Caco-2 (cell line): ENCODE results near the gene LRRC23. TPM values are rescaled to one million over a fixed set of nuclear protein-coding genes. Genes with fewer than 3 reads are reported as not detected.
A peak's percentile ranks its signal among the peaks of the same experiment; 100 is the strongest.
"Not testable (repeated sequence)": the region's sequence is repeated elsewhere in the genome, so short reads cannot be mapped to it uniquely, and the experiment has no call there.

Experiments
- BruUV-seq: library from RNA; stranded (reverse); fragments of 400-500 nt; replicated peaks from 2 replicates; lab custom pipeline; 2021; lab: Mats Ljungman, UMichigan
- CTCF ChIA-PET: fragments of 300-600 bp; sonication (Branson Sonifier 250); formaldehyde crosslinking; loops from one replicate; lab custom pipeline; 2022; ENCODE audit warnings: antibody characterized with exemption; lab: Charles Lee
- POLR2A ChIA-PET: fragments of 300-600 bp; sonication (Branson Sonifier 250); formaldehyde crosslinking; loops from one replicate; lab custom pipeline; 2022; ENCODE audit warnings: antibody characterized with exemption; lab: Charles Lee
- DNase-seq, 2 experiments: peaks; one replicate each; pipeline versions ENCODE4 v3.0.0 to v3.0.0-alpha.2; 2020 to 2022
- H3K27me3 ChIP-seq: replicated peaks from 2 replicates; pipeline ENCODE4 v1.6.0; 2011; ENCODE audit warnings: low read length; ENCODE audit not compliant: control insufficient read depth, insufficient read depth
- H3K36me3 ChIP-seq: 2 replicates; pipeline ENCODE4 v1.5.1; 2011; ENCODE audit warnings: low read length; ENCODE audit not compliant: control insufficient read depth, insufficient read depth
- H3K4me1 ChIP-seq: fragments of 250-450 bp; sonication (Bioruptor Pico); 2 replicates; pipeline ENCODE4 v1.5.1; 2020; ENCODE audit warnings: mild to moderate bottlenecking
- H3K4me3 ChIP-seq: 2 replicates; pipeline ENCODE4 v1.5.1; 2011; ENCODE audit warnings: low read depth, mild to moderate bottlenecking, control low read depth, low read length
- H3K9me3 ChIP-seq: fragments of 250-450 bp; sonication (Bioruptor Pico); 2 replicates; pipeline ENCODE4 v1.5.1; 2020; ENCODE audit warnings: mild to moderate bottlenecking, moderate library complexity
- H3K27ac Mint-ChIP-seq: one replicate; pipeline ENCODE4 v1.8.0; 2022; ENCODE audit warnings: mixed read lengths; ENCODE audit not compliant: unreplicated experiment
- H3K27me3 Mint-ChIP-seq: one replicate; pipeline ENCODE4 v1.8.0; 2022; ENCODE audit warnings: mixed read lengths; ENCODE audit not compliant: insufficient read depth, unreplicated experiment
- H3K36me3 Mint-ChIP-seq: one replicate; pipeline ENCODE4 v1.8.0; 2022; ENCODE audit warnings: mild to moderate bottlenecking, mixed read lengths; ENCODE audit not compliant: insufficient read depth, unreplicated experiment
- H3K4me1 Mint-ChIP-seq: one replicate; pipeline ENCODE4 v1.8.0; 2022; ENCODE audit warnings: low read depth, mixed read lengths; ENCODE audit not compliant: unreplicated experiment
- H3K4me3 Mint-ChIP-seq: one replicate; pipeline ENCODE4 v1.8.0; 2022; ENCODE audit warnings: mild to moderate bottlenecking, moderate library complexity, mixed read lengths; ENCODE audit not compliant: unreplicated experiment
- H3K9me3 Mint-ChIP-seq: one replicate; pipeline ENCODE4 v1.8.0; 2022; ENCODE audit warnings: mixed read lengths; ENCODE audit not compliant: unreplicated experiment
- intact Hi-C: fragments of 100-400 bp; cut with micrococcal nuclease; formaldehyde crosslinking; loops from one replicate; pipeline ENCODE4 v1.10.0; 2022; ENCODE audit not compliant: unreplicated experiment
- total RNA-seq: library from RNA; stranded (reverse); gene quantifications from 2 replicates; pipeline ENCODE4 v1.2.3, GENCODE V29; 2022
- TF ChIP-seq, protein P1 (sequence below), 2 experiments: fragments of 200-600 bp in 1 of 2; IDR thresholded peaks; 1 replicate in 1 of 2; 2 replicates in 1 of 2; pipeline versions ENCODE4 v1.5.1 to v1.8.0; 2011 to 2022; ENCODE audit warnings: antibody characterized with exemption in 1 of 2, control low read depth in 1 of 2, inconsistent platforms in 1 of 2, low read depth in 1 of 2, low read length in 1 of 2, mild to moderate bottlenecking in 1 of 2, moderate library complexity in 1 of 2; ENCODE audit not compliant: insufficient read depth in 1 of 2, severe bottlenecking in 1 of 2, unreplicated experiment in 1 of 2

LRRC23 gene
- total RNA-seq, 1 experiment from 2014 or later: 8.6 TPM

GRCh38 chr12:6872073-6873048, 32.3 kb upstream of the LRRC23 start:
- POLR2A ChIA-PET: interaction anchor here (0.5 to 3.7 kb wide), 18 partner anchors 10 to 338 kb away, joined by 3 to 56 read pairs (median 5); partner anchors contain the start of genes C12orf57, CDCA3, COPS7A and MLF2
- peak overlapping the region; percentile 95 for H3K27ac Mint-ChIP-seq
- Histone ChIP-seq H3K9me3 (no peaks in the 10 kb centered on the region), H3K4me3 (peak overlapping the region; percentile 89), H3K27me3 (no peaks in the 10 kb centered on the region), H3K4me1 (peaks cover 26% of the 10 kb centered on the region), H3K36me3 (peaks cover 11% of the 10 kb centered on the region)
- H3K4me1 Mint-ChIP-seq: peaks cover 47% of the 10 kb centered on the region
- H3K27me3 Mint-ChIP-seq: no peaks in the 10 kb centered on the region
- H3K9me3 Mint-ChIP-seq: no peaks in the 10 kb centered on the region
- CTCF ChIA-PET: interaction anchor here (0.5 to 3.5 kb wide), 32 partner anchors 9 to 1168 kb away, joined by 3 to 87 read pairs (median 6); partner anchors contain the start of genes C12orf57, CDCA3, COPS7A and ENO2
- peaks cover 91% of the 10 kb centered on the region for H3K36me3 Mint-ChIP-seq
- intact Hi-C loops: loop anchor here (1.0 kb wide), 4 partner anchors 14 to 65 kb away; partner anchors contain the start of gene LRRC23
- DNase-seq: peak; percentile 89 to 96
- H3K4me3 Mint-ChIP-seq: peak overlapping the region; percentile 98
- BruUV-seq: TSS peak; percentile 76
- TF ChIP-seq, protein P1, sequence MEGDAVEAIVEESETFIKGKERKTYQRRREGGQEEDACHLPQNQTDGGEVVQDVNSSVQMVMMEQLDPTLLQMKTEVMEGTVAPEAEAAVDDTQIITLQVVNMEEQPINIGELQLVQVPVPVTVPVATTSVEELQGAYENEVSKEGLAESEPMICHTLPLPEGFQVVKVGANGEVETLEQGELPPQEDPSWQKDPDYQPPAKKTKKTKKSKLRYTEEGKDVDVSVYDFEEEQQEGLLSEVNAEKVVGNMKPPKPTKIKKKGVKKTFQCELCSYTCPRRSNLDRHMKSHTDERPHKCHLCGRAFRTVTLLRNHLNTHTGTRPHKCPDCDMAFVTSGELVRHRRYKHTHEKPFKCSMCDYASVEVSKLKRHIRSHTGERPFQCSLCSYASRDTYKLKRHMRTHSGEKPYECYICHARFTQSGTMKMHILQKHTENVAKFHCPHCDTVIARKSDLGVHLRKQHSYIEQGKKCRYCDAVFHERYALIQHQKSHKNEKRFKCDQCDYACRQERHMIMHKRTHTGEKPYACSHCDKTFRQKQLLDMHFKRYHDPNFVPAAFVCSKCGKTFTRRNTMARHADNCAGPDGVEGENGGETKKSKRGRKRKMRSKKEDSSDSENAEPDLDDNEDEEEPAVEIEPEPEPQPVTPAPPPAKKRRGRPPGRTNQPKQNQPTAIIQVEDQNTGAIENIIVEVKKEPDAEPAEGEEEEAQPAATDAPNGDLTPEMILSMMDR (IDR thresholded peaks at IDR 0.05; ENCODE audit: insufficient read depth in 1 of 2, low read depth in 1 of 2, low read length in 1 of 2, severe bottlenecking in 1 of 2, unreplicated experiment in 1 of 2): peak; percentile 97 to 99

GRCh38 chr12:6873094-6874014, 31.3 kb upstream of the LRRC23 start, which contains the start of gene SPSB2:
Gene SPSB2 (minus strand): TSS chr12:6873303. CDS start chr12:6872901, 402 bp downstream.
- TF ChIP-seq, protein P1 (IDR thresholded peaks at IDR 0.05; ENCODE audit: insufficient read depth in 1 of 2, low read depth in 1 of 2, low read length in 1 of 2, severe bottlenecking in 1 of 2, unreplicated experiment in 1 of 2): no peak
- peaks cover 86% of the 10 kb centered on the region for H3K36me3 Mint-ChIP-seq
- CTCF ChIA-PET: interaction anchor here (0.6 to 3.5 kb wide), 30 partner anchors 8 to 316 kb away, joined by 3 to 87 read pairs (median 7); partner anchors contain the start of genes C12orf57, CDCA3, COPS7A and ENO2
- peak within 1 kb of the TSS; percentile 98 for H3K4me3 Mint-ChIP-seq
- peaks cover 7% of the 10 kb centered on the region for H3K36me3 ChIP-seq
- intact Hi-C loops: loop anchor here (1.0 kb wide), 4 partner anchors 13 to 64 kb away; partner anchors contain the start of gene LRRC23
- POLR2A ChIA-PET: interaction anchor here (0.5 to 3.7 kb wide), 16 partner anchors 9 to 184 kb away, joined by 3 to 56 read pairs (median 6); partner anchors contain the start of genes C12orf57, CDCA3, COPS7A and MLF2
- H3K4me1 ChIP-seq: peaks cover 26% of the 10 kb centered on the region
- BruUV-seq: no TSS peak
- H3K27ac Mint-ChIP-seq: peak within 1 kb of the TSS; percentile 95
- peaks cover 47% of the 10 kb centered on the region for H3K4me1 Mint-ChIP-seq
- H3K4me3 ChIP-seq: peak within 1 kb of the TSS; percentile 89
- no peaks in the 10 kb centered on the region for H3K9me3 ChIP-seq
- peak; percentile 100 for DNase-seq
- no peaks in the 10 kb centered on the region for H3K27me3 Mint-ChIP-seq
- no peaks in the 10 kb centered on the region for H3K27me3 ChIP-seq
- H3K9me3 Mint-ChIP-seq: no peaks in the 10 kb centered on the region

- H3K27ac Mint-ChIP-seq: peak overlapping the region; percentile 95
- H3K4me1 Mint-ChIP-seq: peaks cover 40% of the 10 kb centered on the region
- H3K9me3 Mint-ChIP-seq, H3K27me3 Mint-ChIP-seq, BruUV-seq, DNase-seq, H3K9me3 ChIP-seq, intact Hi-C loops, H3K36me3 ChIP-seq, H3K27me3 ChIP-seq: not testable (repeated sequence)
- peaks cover 21% of the 10 kb centered on the region for H3K4me1 ChIP-seq
- peaks cover 83% of the 10 kb centered on the region for H3K36me3 Mint-ChIP-seq
- ChIA-PET POLR2A (interaction anchor here (0.5 to 3.4 kb wide), 2 partner anchors 17 to 384 kb away, joined by 4 to 56 read pairs; no protein-coding TSS in a partner anchor), CTCF (interaction anchor here (0.6 to 3.5 kb wide), 4 partner anchors 18 to 88 kb away, joined by 4 to 87 read pairs (median 42); partner anchors contain the start of genes CDCA3 and USP5)
- peak overlapping the region; percentile 98 for H3K4me3 Mint-ChIP-seq
- H3K4me3 ChIP-seq: peak overlapping the region; percentile 89
Measured at GRCh38 chr12:6874015-6874368, 30.6 kb upstream of the LRRC23 start.

- TSS peak; percentile 73 for BruUV-seq
- H3K4me1 ChIP-seq: peaks cover 23% of the 10 kb centered on the region
- POLR2A ChIA-PET: interaction anchor here (0.9 to 1.3 kb wide), 2 partner anchors 28 to 190 kb away, joined by 3 to 7 read pairs; partner anchors contain the start of genes CDCA3, USP5 and ZNF384
- H3K9me3 ChIP-seq, DNase-seq, H3K4me3 ChIP-seq, H3K36me3 ChIP-seq, H3K27me3 Mint-ChIP-seq, H3K4me3 Mint-ChIP-seq, intact Hi-C loops, H3K9me3 Mint-ChIP-seq, H3K27me3 ChIP-seq: not testable (repeated sequence)
- H3K36me3 Mint-ChIP-seq: peaks cover 71% of the 10 kb centered on the region
- H3K4me1 Mint-ChIP-seq: peaks cover 12% of the 10 kb centered on the region
- peak overlapping the region; percentile 88 for H3K27ac Mint-ChIP-seq
- CTCF ChIA-PET: interaction anchor here (0.6 to 1.6 kb wide), 4 partner anchors 11 to 186 kb away, joined by 3 to 8 read pairs (median 5); no protein-coding TSS in a partner anchor
Measured at GRCh38 chr12:6879824-6880223, 24.8 kb upstream of the LRRC23 start.
